Cardiac muscle cell (in vitro differentiated cells and primary cell): ENCODE measurements around the gene BAIAP3. TPM values are rescaled to one million over a fixed set of nuclear protein-coding genes. Genes with fewer than 3 reads are reported as not detected.

Experiments
- DNase-seq, 2 donors: peaks; one replicate each; pipeline versions ENCODE4 v3.0.0 to v3.0.0-alpha.2; 2010 to 2017; ENCODE audit warnings: low read depth in 1 of 2, low spot score in 1 of 2
- H3K27ac ChIP-seq: fragments of 200-600 bp; sonication (generic); 2 replicates; pipeline ENCODE4 v1.5.1; 2016
- H3K27me3 ChIP-seq: fragments of 200-600 bp; sonication (generic); 2 replicates; pipeline ENCODE4 v1.6.0; 2016; ENCODE audit warnings: control low read depth
- H3K36me3 ChIP-seq: fragments of 200-600 bp; sonication (generic); 2 replicates; pipeline ENCODE4 v1.5.1; 2016; ENCODE audit warnings: control low read depth
- H3K4me1 ChIP-seq: fragments of 200-600 bp; sonication (generic); 2 replicates; pipeline ENCODE4 v1.8.1; 2017; ENCODE audit warnings: low read depth, mild to moderate bottlenecking, mixed run types
- H3K4me3 ChIP-seq: fragments of 200-600 bp; sonication (generic); 2 replicates; pipeline ENCODE4 v1.5.1; 2016; ENCODE audit warnings: mild to moderate bottlenecking
- H3K9me3 ChIP-seq: fragments of 200-600 bp; sonication (generic); 2 replicates; pipeline ENCODE4 v1.5.1; 2017; ENCODE audit warnings: low read depth, mild to moderate bottlenecking, control low read depth
- CTCF ChIP-seq: IDR thresholded peaks from 2 replicates; pipeline ENCODE4 v1.5.1; 2012; ENCODE audit warnings: low read depth, mild to moderate bottlenecking, low read length
- polyA plus RNA-seq: library from polyadenylated mRNA; unstranded; fragments of >200 nt; fragmentation: Nextera tagmentation; extraction: Ambion mirVana; gene quantifications from 2 replicates; pipeline ENCODE4 v1.2.1, GENCODE V29; 2016
- total RNA-seq: library from RNA; depleted of rRNA; stranded (reverse); fragments of >200 nt; gene quantifications from 2 replicates; pipeline ENCODE4 v1.2.3, GENCODE V29; 2016

The BAIAP3 gene
- total and polyA plus RNA-seq, 2 experiments from 2014 or later: 7.4 to 7.7 TPM

GRCh38 chr16:1393613-1394176 is 60.2 kb downstream of the BAIAP3 start:
- TF ChIP-seq CTCF: no peak
- no peak overlapping the region for H3K4me3 ChIP-seq
- no peaks in the 10 kb centered on the region for H3K27me3 ChIP-seq
- no peak overlapping the region for H3K27ac ChIP-seq
- H3K9me3 ChIP-seq: no peaks in the 10 kb centered on the region
- peaks cover 11% of the 10 kb centered on the region for H3K36me3 ChIP-seq
- no peak for DNase-seq
- no peaks in the 10 kb centered on the region for H3K4me1 ChIP-seq

- no peaks in the 10 kb centered on the region for H3K27me3 ChIP-seq
- H3K27ac ChIP-seq: no peak overlapping the region
- no peak overlapping the region for H3K4me3 ChIP-seq
- no peaks in the 10 kb centered on the region for H3K4me1 ChIP-seq
- DNase-seq: no peak
- H3K36me3 ChIP-seq: peaks cover 14% of the 10 kb centered on the region
- no peak for TF ChIP-seq CTCF
- H3K9me3 ChIP-seq: no peaks in the 10 kb centered on the region
These were observed 61.0 kb downstream of the BAIAP3 start for GRCh38 chr16:1394367-1394951.

DNA sequence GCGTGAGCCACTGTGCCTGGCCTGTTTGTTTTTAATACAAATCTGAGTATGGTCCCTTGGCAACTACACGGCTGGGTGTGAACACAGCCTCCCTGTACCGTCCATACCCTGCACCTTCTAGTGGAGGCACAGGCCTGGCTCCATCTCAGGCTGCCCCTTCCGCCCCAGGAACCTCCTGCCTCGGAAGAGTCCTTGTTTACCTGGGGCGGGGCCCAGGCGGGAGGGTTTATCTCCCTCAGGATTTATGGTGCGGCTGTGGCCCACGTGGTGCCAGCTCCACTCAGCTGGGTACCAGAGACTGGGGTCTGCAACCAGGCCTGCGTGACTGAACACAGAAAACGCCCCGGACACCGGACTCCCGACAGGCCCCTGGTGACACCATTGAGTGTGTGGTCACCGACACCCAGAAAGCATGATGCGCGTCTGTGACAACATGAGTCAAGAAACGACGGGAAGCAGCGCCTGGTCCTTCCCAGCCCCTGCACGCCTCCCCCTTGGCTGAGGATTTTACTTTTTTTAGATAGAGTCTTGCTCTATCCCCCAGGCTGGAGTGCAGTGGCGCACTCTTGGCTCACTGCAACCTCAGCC is 62.1 kb downstream of the BAIAP3 start:
- Histone ChIP-seq H3K4me1 (no peaks in the 10 kb centered on the region), H3K27me3 (no peaks in the 10 kb centered on the region), H3K4me3 (no peak overlapping the region), H3K36me3 (peaks cover 9% of the 10 kb centered on the region), H3K27ac (no peak overlapping the region), H3K9me3 (no peaks in the 10 kb centered on the region)
- TF ChIP-seq CTCF: no peak
- DNase-seq: no peak

DNA sequence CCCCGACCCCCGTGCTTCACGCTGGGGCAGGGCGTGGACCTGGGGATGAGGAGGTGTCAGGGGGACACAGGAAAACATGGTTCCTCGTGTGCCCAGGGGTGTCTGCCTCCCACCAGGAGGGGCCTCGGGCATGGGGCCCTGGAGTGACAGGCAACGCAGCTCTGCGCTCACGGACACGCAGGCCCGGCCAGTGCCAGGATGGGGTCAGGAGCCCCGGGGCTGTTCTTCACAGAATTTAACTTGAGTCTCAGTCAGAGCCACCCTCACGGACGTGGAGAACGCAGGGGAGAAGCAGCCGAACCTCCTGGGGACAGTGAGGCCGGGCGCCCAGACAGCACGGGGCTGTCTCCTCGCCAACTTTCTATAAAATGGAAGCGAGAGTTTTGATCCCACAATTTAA is 64.3 kb downstream of the BAIAP3 start:
- DNase-seq: no peak
- Histone ChIP-seq H3K27ac (no peak overlapping the region), H3K9me3 (no peaks in the 10 kb centered on the region), H3K36me3 (peaks cover 6% of the 10 kb centered on the region), H3K27me3 (no peaks in the 10 kb centered on the region), H3K4me1 (no peaks in the 10 kb centered on the region), H3K4me3 (no peak overlapping the region)
- TF ChIP-seq CTCF: no peak

DNA sequence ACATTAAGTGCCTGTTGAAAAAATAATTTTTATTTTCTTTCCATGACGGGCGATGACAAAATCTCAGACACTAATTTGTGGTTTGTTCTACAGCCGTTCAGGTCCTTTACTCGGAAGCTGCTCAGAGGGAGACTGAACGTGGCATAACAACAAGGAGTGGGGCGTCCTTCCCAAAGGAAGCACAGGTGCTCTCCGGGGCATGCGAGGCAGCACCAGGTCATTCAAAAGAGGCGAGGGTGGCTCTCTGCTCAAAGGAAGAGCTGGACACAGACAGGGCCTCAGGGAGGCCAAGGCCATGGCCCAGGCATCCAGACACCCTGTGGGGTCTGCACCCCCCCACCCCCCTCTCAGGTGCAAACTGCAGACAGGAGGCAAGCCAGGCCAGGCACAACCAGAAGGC is 64.9 kb downstream of the BAIAP3 start:
- no peaks in the 10 kb centered on the region for H3K4me1 ChIP-seq
- no peak overlapping the region for H3K4me3 ChIP-seq
- H3K36me3 ChIP-seq: peaks cover 6% of the 10 kb centered on the region
- no peaks in the 10 kb centered on the region for H3K9me3 ChIP-seq
- no peak for TF ChIP-seq CTCF
- no peak overlapping the region for H3K27ac ChIP-seq
- no peaks in the 10 kb centered on the region for H3K27me3 ChIP-seq
- no peak for DNase-seq

Other genes starting within 250 kb of the BAIAP3 start
- 0.15 TPM in 1 of 2 replicates, not detected in the other for gene C1QTNF8, start 237.4 kb upstream of the BAIAP3 start, total RNA-seq
- 0.26 TPM in 1 of 2 replicates, not detected in the other for gene C1QTNF8, start 237.4 kb upstream of the BAIAP3 start, polyA plus RNA-seq
- 30.4 and 66.1 TPM in 2 replicates for gene CACNA1H, start 180.5 kb upstream of the BAIAP3 start, total RNA-seq
- 8.9 and 16.5 TPM in 2 replicates for gene CACNA1H, start 180.5 kb upstream of the BAIAP3 start, polyA plus RNA-seq
- gene TPSG1, start 108.4 kb upstream of the BAIAP3 start, total RNA-seq: not detected in 2 replicates
- 0.77 and 0.81 TPM in 2 replicates for gene TPSG1, start 108.4 kb upstream of the BAIAP3 start, polyA plus RNA-seq
- gene TPSB2, start 103.5 kb upstream of the BAIAP3 start, total RNA-seq: not detected in 2 replicates
- not detected in 2 replicates for gene TPSB2, start 103.5 kb upstream of the BAIAP3 start, polyA plus RNA-seq
- not detected in 2 replicates for gene TPSAB1, start 92.9 kb upstream of the BAIAP3 start, total RNA-seq
- gene TPSAB1, start 92.9 kb upstream of the BAIAP3 start, polyA plus RNA-seq: not detected in 2 replicates
- not detected in 2 replicates for gene TPSD1, start 77.6 kb upstream of the BAIAP3 start, total RNA-seq
- gene TPSD1, start 77.6 kb upstream of the BAIAP3 start, polyA plus RNA-seq: not detected in 2 replicates
- gene UBE2I, start 24.0 kb upstream of the BAIAP3 start, total RNA-seq: 75.4 and 81.4 TPM in 2 replicates
- gene UBE2I, start 24.0 kb upstream of the BAIAP3 start, polyA plus RNA-seq: 156 and 157 TPM in 2 replicates
- 119 and 125 TPM in 2 replicates for gene TSR3, start 18.2 kb downstream of the BAIAP3 start, total RNA-seq
- 157 and 173 TPM in 2 replicates for gene TSR3, start 18.2 kb downstream of the BAIAP3 start, polyA plus RNA-seq
- gene GNPTG, start 18.3 kb downstream of the BAIAP3 start, total RNA-seq: 60.3 and 62.7 TPM in 2 replicates
- gene GNPTG, start 18.3 kb downstream of the BAIAP3 start, polyA plus RNA-seq: 42.5 and 57.0 TPM in 2 replicates
- gene UNKL, start 81.1 kb downstream of the BAIAP3 start, total RNA-seq: 19.5 and 35.7 TPM in 2 replicates
- 16.5 and 20.5 TPM in 2 replicates for gene UNKL, start 81.1 kb downstream of the BAIAP3 start, polyA plus RNA-seq
- gene UQCC4, start 87.1 kb downstream of the BAIAP3 start, total RNA-seq: 14.3 and 18.6 TPM in 2 replicates
- 24.6 and 36.2 TPM in 2 replicates for gene UQCC4, start 87.1 kb downstream of the BAIAP3 start, polyA plus RNA-seq
- 0.18 TPM in 1 of 2 replicates, not detected in the other for gene PERCC1, start 97.4 kb downstream of the BAIAP3 start, total RNA-seq
- not detected in 2 replicates for gene PERCC1, start 97.4 kb downstream of the BAIAP3 start, polyA plus RNA-seq
- gene CCDC154, start 110.9 kb downstream of the BAIAP3 start, total RNA-seq: 0.32 and 1.5 TPM in 2 replicates
- 0.49 and 0.64 TPM in 2 replicates for gene CCDC154, start 110.9 kb downstream of the BAIAP3 start, polyA plus RNA-seq
- gene CLCN7, start 141.4 kb downstream of the BAIAP3 start, total RNA-seq: 50.1 and 86.2 TPM in 2 replicates
- 47.0 and 57.6 TPM in 2 replicates for gene CLCN7, start 141.4 kb downstream of the BAIAP3 start, polyA plus RNA-seq
- 0.30 and 0.49 TPM in 2 replicates for gene PTX4, start 155.3 kb downstream of the BAIAP3 start, total RNA-seq
- not detected in 2 replicates for gene PTX4, start 155.3 kb downstream of the BAIAP3 start, polyA plus RNA-seq
- gene TELO2, start 159.7 kb downstream of the BAIAP3 start, total RNA-seq: 48.2 and 51.6 TPM in 2 replicates
- gene TELO2, start 159.7 kb downstream of the BAIAP3 start, polyA plus RNA-seq: 50.7 and 58.7 TPM in 2 replicates
- 0.39 and 0.83 TPM in 2 replicates for gene TMEM204, start 200.0 kb downstream of the BAIAP3 start, total RNA-seq
- gene TMEM204, start 200.0 kb downstream of the BAIAP3 start, polyA plus RNA-seq: 0.44 and 1.6 TPM in 2 replicates